ENCODE data around the gene SLC2A9. TPM values are rescaled to one million over a fixed set of nuclear protein-coding genes. Genes with fewer than 3 reads are reported as not detected.
A peak's percentile ranks its signal among the peaks of the same experiment; 100 is the strongest.

The SLC2A9 gene
- total RNA-seq, 1 donor from 2014 or later = 19.0 TPM

DNA sequence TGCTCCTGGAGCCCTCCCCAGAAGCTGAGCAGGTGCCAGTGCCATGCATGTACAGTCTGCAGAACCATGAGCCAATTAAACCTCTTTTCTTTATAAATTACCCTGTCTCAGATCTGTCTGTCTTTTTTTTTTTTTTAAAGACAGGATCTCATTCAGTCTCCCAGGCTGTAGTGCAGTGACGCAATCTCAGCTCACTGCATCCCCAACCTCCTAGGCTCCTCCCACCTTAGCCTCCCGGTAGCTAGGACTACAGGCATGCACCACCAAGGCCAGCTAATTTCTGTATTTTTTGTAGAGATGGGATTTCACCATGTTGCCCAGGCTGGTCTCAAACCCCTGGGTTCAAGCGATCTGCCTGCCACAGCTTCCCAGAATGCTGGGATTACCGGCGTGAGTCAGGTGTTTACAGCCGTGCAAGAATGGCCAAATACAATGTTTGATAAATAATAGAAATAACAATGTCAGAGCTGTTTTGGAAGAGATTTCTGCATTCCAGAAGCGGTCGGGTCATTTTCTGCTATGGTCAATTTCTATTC lies 68.8 kb downstream of the SLC2A9 start:
- no peaks in the 10 kb centered on the region for H3K4me1 ChIP-seq
- H3K27me3 ChIP-seq = no peaks in the 10 kb centered on the region
- no peak for TF ChIP-seq CTCF (IDR thresholded peaks at IDR 0.05)
- intact Hi-C loops (cut with DNase I) = no loop called here
- H3K4me3 ChIP-seq = no peak overlapping the region
- H3K36me3 ChIP-seq = no peaks in the 10 kb centered on the region
- ATAC-seq = peak; percentile 53
- no peak overlapping the region for H3K27ac ChIP-seq
- DNase-seq = no peak
- H3K9me3 ChIP-seq = no peaks in the 10 kb centered on the region

DNA sequence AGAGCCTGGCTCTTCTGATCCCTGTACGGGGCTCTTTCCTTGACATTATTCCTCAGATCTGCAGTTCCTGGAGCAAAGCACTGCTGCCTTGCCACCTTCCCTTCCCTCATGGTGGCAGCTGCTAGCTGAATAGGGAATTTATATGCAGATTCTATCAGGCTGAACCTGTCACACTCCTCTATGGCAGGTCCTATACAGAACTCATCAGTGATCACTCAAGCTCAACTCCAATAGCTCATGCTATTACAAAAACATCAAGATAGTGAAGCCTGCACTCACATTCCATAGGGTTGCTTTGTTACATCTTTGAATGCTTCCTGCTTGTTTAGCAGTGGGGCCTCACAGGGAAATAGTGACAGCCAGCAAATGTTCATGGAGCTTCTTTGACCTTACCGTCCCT lies 71.7 kb downstream of the SLC2A9 start:
- intact Hi-C loops (cut with DNase I) = no loop called here
- Histone ChIP-seq H3K36me3 (no peaks in the 10 kb centered on the region), H3K9me3 (no peaks in the 10 kb centered on the region), H3K27me3 (no peaks in the 10 kb centered on the region), H3K27ac (no peak overlapping the region), H3K4me3 (no peak overlapping the region), H3K4me1 (no peaks in the 10 kb centered on the region)
- TF ChIP-seq CTCF (IDR thresholded peaks at IDR 0.05) = no peak
- DNase-seq (no peak), ATAC-seq (no peak)

GRCh38 chr4:9947168-9948062 lies 73.9 kb downstream of the SLC2A9 start:
- ATAC-seq (no peak), DNase-seq (no peak)
- intact Hi-C loops (cut with DNase I) = no loop called here
- no peak overlapping the region for H3K4me3 ChIP-seq
- TF ChIP-seq CTCF (IDR thresholded peaks at IDR 0.05) = no peak
- no peak overlapping the region for H3K27ac ChIP-seq
- no peaks in the 10 kb centered on the region for H3K9me3 ChIP-seq
- H3K4me1 ChIP-seq = no peaks in the 10 kb centered on the region
- no peaks in the 10 kb centered on the region for H3K36me3 ChIP-seq
- no peaks in the 10 kb centered on the region for H3K27me3 ChIP-seq

DNA sequence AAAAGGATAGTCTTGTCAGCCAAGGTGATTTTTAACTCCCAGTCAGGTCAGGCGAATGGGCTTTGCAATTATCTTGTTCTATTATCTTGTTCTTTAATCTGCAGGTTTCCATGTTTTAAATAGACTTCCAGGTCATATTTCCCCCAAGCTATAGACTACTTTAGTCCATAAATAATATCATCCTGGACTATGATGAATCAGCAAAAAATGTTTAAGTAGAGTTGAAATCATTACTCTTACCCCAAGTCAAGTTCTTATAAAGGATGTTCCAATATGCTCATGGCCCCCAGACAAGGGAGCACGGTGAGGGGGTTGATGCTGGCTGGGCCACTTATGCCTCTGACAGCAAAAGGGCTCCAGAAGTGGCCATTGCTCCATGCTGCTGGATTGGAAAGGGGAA lies 75.1 kb downstream of the SLC2A9 start:
- Histone ChIP-seq H3K4me3 (no peak overlapping the region), H3K27ac (no peak overlapping the region), H3K27me3 (no peaks in the 10 kb centered on the region), H3K36me3 (no peaks in the 10 kb centered on the region), H3K4me1 (no peaks in the 10 kb centered on the region), H3K9me3 (no peaks in the 10 kb centered on the region)
- TF ChIP-seq CTCF (IDR thresholded peaks at IDR 0.05) = no peak
- intact Hi-C loops (cut with DNase I) = no loop called here
- ATAC-seq (no peak), DNase-seq (no peak)

DNA sequence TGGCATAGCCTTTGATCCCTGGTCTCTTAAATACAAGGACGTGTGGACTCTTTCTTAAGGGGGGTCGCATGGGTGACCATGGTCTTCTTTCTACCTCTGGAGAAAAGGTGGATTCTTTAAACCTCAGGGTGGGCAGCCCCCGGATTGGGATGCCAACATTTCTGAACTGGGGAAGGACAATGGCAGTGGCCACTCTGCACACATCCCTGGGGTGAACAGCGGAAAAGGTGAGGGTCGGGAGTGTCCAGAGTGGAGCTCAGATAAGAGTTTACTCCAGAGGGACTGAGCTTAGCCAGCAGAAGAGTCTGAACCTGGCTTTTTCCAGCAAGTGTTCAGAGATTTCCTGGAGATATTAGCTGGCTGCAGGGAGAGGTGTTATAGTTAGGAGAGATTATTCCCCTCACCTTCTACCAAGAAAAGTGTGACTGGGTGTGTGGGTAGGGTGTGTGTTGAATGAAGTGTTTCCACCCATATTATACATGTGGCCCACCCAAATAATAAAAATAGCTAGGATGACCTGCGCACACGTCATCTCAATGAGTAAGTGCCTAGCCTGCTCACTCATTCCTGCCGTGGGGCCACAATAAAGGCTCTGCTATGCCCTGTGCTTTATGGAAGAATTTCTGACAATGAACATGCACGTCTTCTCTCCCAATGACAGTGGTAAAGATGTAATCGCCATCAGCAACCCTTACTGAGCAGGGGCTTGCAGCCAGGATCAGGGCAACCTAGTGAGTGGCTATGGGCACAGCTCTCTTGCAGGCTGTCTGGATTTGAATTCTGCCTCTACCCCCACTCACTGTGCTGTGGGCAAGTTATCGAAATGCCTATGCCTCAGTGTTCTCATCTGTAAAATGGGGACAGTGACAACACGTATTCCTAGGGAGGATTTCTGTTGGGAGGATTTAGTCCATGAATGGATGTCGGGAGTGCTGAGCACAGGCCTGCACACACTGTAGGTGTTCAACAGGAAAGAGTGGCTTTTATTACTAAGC lies 76.6 kb downstream of the SLC2A9 start:
- H3K27ac ChIP-seq = no peak overlapping the region
- H3K36me3 ChIP-seq = no peaks in the 10 kb centered on the region
- no peaks in the 10 kb centered on the region for H3K4me1 ChIP-seq
- H3K4me3 ChIP-seq = no peak overlapping the region
- no peak for DNase-seq
- intact Hi-C loops (cut with DNase I) = no loop called here
- no peak for TF ChIP-seq CTCF (IDR thresholded peaks at IDR 0.05)
- no peaks in the 10 kb centered on the region for H3K9me3 ChIP-seq
- H3K27me3 ChIP-seq = no peaks in the 10 kb centered on the region
- ATAC-seq = no peak

All from upper lobe of right lung (tissue), 1 donor.